ENCODE measurements around the gene KLHL34.

Gene KLHL34

DNA sequence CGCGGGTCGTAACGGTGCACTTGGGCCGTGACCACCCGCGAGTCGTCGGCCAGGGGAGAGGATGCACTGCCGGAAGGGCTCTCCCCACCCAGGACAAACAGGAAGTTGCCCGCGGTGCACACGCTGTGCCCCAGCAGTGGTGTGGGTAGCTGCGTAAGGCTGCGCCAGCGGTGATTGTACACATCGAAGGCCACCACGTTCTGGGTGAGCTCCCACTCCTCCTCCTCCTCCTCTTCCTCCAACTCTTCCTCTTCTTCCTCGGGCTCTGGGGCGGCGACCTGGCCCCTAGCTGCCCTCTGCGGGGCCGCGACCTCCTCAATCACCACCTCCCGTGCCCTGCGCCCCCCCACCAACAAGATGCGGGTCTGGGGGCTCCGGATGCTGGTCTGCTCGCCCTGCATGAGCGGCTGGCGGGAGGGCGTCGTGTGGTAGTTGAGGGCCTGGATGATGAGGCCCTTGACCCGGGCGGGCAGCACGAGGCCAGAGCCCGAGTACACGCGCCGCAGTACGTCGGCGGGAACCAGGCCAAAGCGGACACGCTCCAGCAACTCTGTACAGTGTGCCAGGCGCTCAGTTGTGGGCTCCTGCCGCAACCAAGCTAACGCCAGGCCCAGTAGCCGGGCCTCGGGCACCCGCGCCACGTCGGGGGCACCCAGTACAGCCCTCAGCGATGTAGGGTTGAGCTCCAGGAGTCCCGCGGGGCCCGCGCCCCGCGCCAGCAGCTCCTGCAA, 1.4 kb downstream of the KLHL34 start:
- DNase-seq (ENCODE audit: low read depth), result no peak

DNA sequence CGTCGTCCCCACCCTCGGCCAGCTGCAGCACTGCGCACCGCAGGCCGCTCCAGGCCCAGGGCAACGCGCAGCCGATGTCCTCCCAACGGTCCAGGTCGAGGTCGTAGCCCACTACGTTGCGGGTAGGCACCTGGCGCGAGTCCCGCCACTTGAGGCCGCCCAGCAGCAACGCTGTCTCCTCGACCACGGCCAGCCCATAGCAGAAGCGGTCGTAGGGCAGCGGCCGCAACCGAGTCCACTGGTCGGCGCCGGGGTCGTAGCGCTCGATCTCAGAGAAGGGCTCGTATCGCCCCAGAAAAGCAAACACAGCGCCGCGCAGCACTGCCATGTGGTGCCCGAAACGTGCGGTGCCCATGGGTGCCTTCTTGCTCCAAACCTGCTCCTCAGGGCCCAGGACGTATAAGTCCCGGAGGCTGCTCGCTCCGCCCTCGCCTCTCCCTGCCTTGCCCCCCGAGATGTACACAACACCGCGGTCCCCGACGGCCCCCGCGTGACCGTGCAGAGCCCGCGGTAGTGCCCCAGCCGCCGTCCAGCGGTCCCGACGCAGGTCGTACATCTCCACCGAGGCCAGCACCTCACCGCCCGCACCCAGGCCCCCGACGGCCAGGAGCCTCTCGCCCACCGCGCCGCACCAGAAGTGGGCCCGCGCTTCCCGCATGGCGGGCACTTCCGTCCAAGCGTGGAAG, 2.1 kb downstream of the KLHL34 start:
- no peak for DNase-seq (ENCODE audit: low read depth)

DNA sequence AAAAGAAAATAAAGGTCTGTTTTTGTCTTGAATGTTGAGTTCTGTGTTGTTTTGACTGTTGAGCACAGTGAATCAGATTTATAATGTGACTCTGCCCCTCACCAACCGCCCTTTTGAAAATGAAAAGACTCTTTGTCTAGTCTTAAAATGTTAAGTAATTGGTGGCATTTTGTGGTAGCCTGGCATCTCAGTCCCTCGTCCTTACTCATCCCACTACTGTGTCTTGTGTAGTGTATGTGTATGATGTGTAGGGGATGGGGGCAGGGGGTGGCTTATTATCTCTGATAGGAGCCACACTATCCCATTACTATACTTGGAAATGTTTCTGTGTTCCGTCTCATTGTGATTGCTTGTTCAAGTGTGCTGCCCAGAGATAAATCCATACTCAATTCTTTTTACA, 12.2 kb downstream of the KLHL34 start:
- DNase-seq (ENCODE audit: low read depth), result no peak

DNA sequence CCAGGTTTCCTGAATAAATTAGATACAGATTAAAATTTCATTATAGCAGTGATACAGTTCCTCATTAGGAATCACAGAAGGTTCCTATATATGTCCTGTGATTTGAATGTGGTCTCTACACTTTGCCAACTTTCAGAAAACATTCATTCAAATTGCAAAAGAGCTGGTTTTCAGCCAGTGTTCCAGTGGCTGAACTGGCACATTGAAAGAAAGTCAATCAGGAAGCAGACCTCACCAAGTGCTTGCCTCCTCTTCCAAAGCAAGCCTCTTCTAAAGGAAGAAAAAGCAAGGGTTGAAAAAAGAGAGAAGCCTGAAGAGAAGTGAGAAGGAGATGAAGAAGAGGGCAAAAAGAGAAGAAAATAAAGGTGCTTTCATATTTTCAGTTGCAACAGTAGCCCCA, 12.7 kb downstream of the KLHL34 start:
- no peak for DNase-seq (ENCODE audit: low read depth)

DNA sequence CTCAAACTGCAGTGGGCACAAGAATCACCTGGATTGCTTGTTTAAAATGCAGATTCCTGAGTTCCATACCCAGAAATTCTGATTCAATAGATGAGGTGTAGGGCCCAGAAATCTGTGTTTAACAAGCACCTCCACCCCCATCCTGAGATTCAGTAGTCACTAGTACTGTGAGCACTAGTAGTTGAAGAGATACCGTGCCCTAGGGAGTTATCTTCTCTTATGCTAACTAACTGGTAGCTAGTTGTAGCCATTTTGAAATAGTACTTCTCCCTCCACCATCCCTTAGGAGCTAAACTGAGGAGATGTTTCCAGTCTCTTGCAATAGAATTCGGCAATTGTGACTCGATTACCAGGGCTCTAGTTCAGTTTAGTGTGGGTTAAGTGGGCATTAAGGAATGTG, 18.4 kb downstream of the KLHL34 start:
- DNase-seq (ENCODE audit: low read depth), result no peak

DNA sequence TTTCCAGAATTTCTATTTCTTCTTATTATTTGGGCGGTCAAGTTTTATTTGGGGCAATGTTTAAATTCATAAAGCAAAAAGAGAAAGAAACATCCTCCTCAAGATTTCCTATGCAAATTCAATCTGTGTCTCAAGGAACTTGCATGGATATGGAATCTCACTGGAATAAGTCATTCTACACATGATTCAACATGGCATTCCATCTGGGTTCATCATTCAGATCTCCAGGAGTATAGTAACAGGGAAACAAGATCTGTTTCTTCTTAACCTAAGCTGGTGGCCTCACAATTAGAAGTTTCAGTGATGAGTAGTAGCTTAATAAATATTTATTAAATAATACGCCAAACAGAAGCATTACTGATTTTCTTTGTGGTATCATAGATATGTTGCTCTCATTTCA, 19.8 kb downstream of the KLHL34 start:
- no peak for DNase-seq (ENCODE audit: low read depth)

DNA sequence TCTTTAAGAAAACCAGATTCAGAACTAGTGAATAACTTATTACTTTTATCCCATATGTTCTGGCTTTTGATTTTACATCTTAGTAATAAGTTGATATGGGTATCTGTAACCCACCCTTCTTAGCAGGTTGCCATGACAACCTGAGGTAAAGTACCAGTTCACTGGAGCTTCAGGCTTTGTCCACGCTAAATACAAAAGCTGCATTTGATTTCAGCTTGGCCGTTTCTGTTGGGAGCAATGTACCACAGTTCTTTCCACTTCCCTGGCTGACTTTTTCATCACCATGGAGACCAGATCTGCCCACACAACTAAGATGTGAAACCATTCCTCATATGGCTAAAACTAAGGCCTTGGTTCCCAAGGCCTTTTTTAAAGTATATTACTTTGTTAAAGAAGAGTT, 26.1 kb downstream of the KLHL34 start:
- no peak for DNase-seq (ENCODE audit: low read depth)

DNA sequence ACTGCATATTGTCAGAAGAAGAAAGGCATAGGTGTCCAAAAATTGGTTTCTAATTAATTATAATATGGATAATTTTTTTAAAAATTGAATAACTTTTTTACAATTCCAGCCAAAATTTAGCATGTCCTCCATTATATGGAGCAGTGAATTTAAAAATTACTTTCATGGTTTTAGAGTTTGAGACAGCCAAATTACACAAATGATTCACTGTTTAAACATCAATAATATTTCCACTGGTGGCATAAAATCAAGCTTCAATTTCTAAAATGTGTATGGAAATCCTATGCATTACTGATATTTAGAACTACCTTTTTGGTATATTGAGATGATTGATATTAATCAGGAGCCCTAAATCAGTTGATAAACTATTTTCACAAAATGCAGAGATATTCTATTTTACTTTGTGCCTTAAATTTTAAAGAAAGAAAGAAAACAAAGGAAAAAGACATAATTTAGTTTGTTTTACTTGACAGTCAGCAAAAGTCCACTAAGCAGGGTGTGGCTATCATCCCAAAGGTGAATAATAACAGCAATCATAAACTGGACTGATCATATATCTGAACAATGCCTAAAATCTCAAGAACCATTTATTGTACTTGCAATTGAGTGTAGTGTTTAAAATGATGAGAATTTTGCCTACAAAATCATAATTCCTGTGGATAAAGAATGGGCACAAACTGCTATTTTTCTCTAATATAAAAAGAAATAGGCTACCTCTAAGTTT, 34.2 kb downstream of the KLHL34 start:
- no peak for DNase-seq (ENCODE audit: low read depth)

DNA sequence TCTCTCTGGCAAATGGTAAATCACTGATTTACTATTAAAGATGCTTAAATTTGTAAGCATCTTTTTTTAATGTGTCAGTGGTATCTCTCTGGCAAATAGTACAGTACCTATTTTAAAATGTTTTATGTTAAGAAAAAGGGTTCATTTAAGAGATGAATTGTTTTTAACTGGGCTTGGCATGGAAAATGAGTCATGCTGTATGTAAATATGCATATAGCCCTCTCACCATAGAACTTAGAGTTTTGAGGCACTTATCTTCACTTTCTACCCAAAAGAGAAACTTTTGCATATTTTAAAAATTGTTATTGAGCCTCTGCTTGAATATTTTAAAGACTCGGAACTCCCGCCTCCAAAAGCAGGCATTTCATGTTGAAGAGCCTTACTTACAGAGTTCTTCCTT, 37.9 kb downstream of the KLHL34 start:
- DNase-seq (ENCODE audit: low read depth), result no peak

DNA sequence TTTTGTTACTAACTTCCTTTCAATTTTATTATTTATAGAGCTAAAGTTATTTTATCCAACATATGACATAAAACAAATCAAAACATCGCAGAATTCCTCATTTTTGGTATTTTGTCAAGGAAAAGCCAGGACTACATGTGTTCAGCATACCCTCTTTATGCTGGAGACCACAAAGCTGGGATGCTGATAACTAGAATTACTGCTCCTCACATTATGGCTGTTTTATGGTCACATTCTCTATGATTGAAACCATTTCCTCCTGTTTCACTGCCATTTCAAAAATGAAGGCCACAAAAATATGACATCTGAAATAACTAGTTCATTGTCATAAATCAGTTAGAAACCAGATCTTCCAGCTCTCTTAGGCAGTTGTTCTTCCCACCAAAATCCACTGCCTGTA, 41.7 kb downstream of the KLHL34 start:
- DNase-seq (ENCODE audit: low read depth), result no peak

DNA sequence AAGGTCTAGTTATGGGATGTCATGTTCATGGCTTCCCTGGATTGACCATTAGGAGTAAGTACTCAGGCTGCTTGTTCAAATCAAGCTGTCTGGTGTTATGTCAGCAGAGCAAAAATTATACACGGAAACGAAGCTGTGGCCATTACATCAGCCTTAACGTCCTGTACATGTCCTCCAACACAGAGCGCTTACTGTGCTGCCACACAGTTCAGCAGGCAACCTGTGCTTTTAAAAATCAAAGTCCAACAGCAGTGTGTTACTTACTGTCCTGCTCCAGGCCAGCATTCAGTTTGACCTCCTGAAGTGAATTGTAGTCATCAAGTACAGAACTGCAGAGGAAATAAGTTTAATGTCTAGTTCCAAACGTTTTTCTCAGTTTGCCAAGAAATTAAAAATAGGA, 46.0 kb downstream of the KLHL34 start:
- DNase-seq (ENCODE audit: low read depth), result no peak

DNA sequence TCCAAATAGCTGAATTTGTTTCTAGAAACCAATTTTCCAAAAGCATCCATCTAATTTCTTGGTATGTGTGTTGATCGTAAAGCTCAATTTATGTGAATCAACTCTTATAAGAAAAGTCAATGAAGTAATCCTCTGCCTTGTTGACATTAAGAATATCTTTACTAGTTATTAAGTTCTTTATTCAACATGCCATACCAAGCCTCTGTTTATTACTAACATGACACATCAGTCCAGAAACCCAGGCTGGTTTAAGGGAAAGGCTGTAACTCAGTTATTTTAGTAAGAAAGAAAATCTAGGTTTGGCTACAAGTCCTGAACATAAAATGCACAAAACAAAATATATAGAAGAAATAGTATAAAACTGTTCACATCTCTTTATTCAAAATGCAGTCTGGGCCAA, 48.0 kb downstream of the KLHL34 start:
- no peak for DNase-seq (ENCODE audit: low read depth)

DNA sequence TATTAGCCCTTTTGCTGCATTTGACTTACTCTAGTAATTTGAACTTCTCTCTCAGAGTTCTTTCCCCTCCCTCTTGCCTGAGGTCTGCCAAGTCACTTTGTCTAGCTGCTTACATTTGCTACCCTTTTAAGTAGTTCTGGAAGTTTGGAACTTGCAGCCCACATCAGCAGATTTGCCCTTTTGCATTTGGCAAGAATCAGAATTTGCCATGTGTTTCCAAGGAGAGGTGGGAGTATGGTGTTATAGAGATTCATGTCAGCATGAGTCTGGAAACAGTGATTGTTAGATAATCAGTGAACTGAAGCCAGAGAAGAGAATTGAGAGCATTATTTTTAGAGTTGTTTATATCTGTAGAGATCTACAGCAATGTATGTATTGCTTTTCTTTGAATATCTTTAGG, 52.1 kb downstream of the KLHL34 start:
- DNase-seq (ENCODE audit: low read depth), result no peak
